ENCODE data around the gene UBE2J2. TPM values are rescaled to one million over a fixed set of nuclear protein-coding genes. Genes with fewer than 3 reads are reported as not detected.

Gene UBE2J2
- total and polyA plus RNA-seq, 2 of the 13 experiments (the other 11 are each of a cell fraction or from before 2014, with no cell fraction given) = 25.4 to 29.4 TPM

DNA sequence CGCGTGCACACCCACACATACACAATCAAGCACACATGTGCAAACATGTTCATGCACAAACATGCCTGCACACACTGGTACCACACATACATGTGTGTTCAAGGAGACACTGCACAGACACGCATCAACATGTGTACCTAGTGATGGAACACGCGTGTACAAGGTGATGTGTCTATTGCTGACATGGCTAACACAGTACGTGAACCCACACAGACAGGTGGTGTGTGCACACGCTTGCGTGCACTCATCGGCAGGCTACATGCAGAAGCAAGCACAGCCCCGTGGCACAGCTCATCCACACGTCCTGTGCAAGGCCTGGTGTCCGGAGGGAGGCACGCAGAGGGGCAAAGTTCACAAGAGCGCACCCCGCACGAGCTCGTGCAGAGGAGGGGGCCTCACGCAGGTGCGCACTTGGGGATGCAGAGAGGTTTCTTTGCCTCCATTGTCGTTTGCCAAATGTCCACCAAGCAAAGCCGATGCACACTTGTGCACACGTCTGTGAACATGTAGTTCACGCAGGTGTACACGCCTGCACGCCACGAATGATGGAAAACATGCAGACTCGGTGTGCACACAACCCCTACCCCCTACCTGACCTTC is 33.1 kb upstream of the UBE2J2 start (continued):
- no peak for TF ChIP-seq ZNF577 (CRISPR knock-in tag; IDR thresholded peaks at IDR 0.05; ENCODE audit: borderline replicate concordance, low read depth)
- TF ChIP-seq, protein P1, sequence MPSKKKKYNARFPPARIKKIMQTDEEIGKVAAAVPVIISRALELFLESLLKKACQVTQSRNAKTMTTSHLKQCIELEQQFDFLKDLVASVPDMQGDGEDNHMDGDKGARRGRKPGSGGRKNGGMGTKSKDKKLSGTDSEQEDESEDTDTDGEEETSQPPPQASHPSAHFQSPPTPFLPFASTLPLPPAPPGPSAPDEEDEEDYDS (CRISPR knock-in tag; IDR thresholded peaks at IDR 0.05) = no peak
- TF ChIP-seq, protein P2, sequence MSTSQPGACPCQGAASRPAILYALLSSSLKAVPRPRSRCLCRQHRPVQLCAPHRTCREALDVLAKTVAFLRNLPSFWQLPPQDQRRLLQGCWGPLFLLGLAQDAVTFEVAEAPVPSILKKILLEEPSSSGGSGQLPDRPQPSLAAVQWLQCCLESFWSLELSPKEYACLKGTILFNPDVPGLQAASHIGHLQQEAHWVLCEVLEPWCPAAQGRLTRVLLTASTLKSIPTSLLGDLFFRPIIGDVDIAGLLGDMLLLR (CRISPR knock-in tag; IDR thresholded peaks at IDR 0.05) = peak; percentile 77; the same call in 1 of the 2 replicates
- TF ChIP-seq HDAC6 (IDR thresholded peaks at IDR 0.05; ENCODE audit: low read depth, low read length) = no peak
- no peak for TF ChIP-seq HMG20B (CRISPR knock-in tag; conservative IDR thresholded peaks at IDR 0.05)
- no peak for TF ChIP-seq ZNF605 (CRISPR knock-in tag; IDR thresholded peaks at IDR 0.05)
- TF ChIP-seq EHMT2 (IDR thresholded peaks at IDR 0.05; ENCODE audit: borderline replicate concordance, low read depth, low read length) = no peak
- TF ChIP-seq EP300 (IDR thresholded peaks at IDR 0.05; ENCODE audit: low read depth in 2 of 2, low read length in 2 of 2) = no peak
- TF ChIP-seq EP300 (CRISPR knock-in tag; IDR thresholded peaks at IDR 0.05; ENCODE audit: borderline replicate concordance) = no peak
- TF ChIP-seq HOXA5 (CRISPR knock-in tag; IDR thresholded peaks at IDR 0.05) = no peak
- TF ChIP-seq IRX3 (CRISPR knock-in tag; IDR thresholded peaks at IDR 0.05; ENCODE audit: borderline replicate concordance, low read depth) = peak; percentile 71; the same call in 1 of the 2 replicates
- no peak for TF ChIP-seq HHEX (CRISPR knock-in tag; IDR thresholded peaks at IDR 0.05)
- TF ChIP-seq ZNF138 (CRISPR knock-in tag; IDR thresholded peaks at IDR 0.05; ENCODE audit: low read depth) = no peak
- no peak for TF ChIP-seq ZNF841 (CRISPR knock-in tag; IDR thresholded peaks at IDR 0.05; ENCODE audit: borderline replicate concordance)
- 0 out of 2 replicates have a peak, but pooled peaks have one; percentile 30 for TF ChIP-seq GATAD1 (CRISPR knock-in tag; IDR thresholded peaks at IDR 0.05)
- no peak for TF ChIP-seq ZNF790 (CRISPR knock-in tag; IDR thresholded peaks at IDR 0.05; ENCODE audit: borderline replicate concordance)
- TF ChIP-seq RARA (CRISPR knock-in tag; IDR thresholded peaks at IDR 0.05) = peak; percentile 49; the same call in 1 of the 2 replicates
- TF ChIP-seq HOXD1 (CRISPR knock-in tag; IDR thresholded peaks at IDR 0.05) = 0 out of 2 replicates have a peak, but pooled peaks have one; percentile 54
- no peak for TF ChIP-seq SKI (IDR thresholded peaks at IDR 0.05; ENCODE audit: partially characterized antibody)
- no peak for TF ChIP-seq FOSL2 (CRISPR knock-in tag; IDR thresholded peaks at IDR 0.05)
- TF ChIP-seq TCF7L2 (IDR thresholded peaks at IDR 0.05; ENCODE audit: low read depth, low read length) = no peak
- TF ChIP-seq ZSCAN20 (CRISPR knock-in tag; IDR thresholded peaks at IDR 0.05; ENCODE audit: borderline replicate concordance) = no peak
- TF ChIP-seq KLF12 (CRISPR knock-in tag; IDR thresholded peaks at IDR 0.05; ENCODE audit: borderline replicate concordance) = no peak
- TF ChIP-seq RFX1 (IDR thresholded peaks at IDR 0.05) = no peak
- TF ChIP-seq ZFY (CRISPR knock-in tag; IDR thresholded peaks at IDR 0.05) = peak; percentile 76
- TF ChIP-seq, protein P3, sequence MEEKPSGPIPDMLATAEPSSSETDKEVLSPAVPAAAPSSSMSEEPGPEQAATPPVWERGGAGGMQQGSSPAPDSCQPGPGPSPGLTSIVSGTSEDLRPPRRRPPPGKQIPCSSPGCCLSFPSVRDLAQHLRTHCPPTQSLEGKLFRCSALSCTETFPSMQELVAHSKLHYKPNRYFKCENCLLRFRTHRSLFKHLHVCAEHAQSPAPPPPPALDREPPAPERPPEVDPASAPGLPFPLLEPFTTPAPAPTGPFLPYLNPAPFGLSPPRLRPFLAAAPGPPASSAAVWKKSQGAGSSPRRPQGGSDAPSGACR (CRISPR knock-in tag; IDR thresholded peaks at IDR 0.05) = peak; percentile 77; the same call in 1 of the 2 replicates
- no peak for TF ChIP-seq AHR (CRISPR knock-in tag; IDR thresholded peaks at IDR 0.05)
- peak; percentile 57 for TF ChIP-seq BHLHE40 (IDR thresholded peaks at IDR 0.05; ENCODE audit: low read length)
- TF ChIP-seq SAFB2 (CRISPR knock-in tag; IDR thresholded peaks at IDR 0.05; ENCODE audit: borderline replicate concordance, low read depth) = no peak
- TF ChIP-seq MATR3 (CRISPR knock-in tag; IDR thresholded peaks at IDR 0.05) = no peak
- TF ChIP-seq KDM6A (CRISPR knock-in tag; IDR thresholded peaks at IDR 0.05; ENCODE audit: low read depth) = peak; percentile 60; the same call in 1 of the 2 replicates

Measured in HepG2 (cell line).